Prostate gland (tissue), 2 donors: ENCODE measurements around the gene IFI6.

Experiments used
- POLR2A ChIP-seq: fragments of 450-650 bp; IDR thresholded peaks from one replicate; pipeline ENCODE4 v1.6.1; 2016; ENCODE audit warnings: antibody characterized with exemption, mild to moderate bottlenecking
- POLR2AphosphoS5 ChIP-seq: sonication (generic); formaldehyde crosslinking; IDR thresholded peaks from one replicate; pipeline ENCODE4 v1.6.1; 2017; ENCODE audit warnings: antibody characterized with exemption
- TF ChIP-seq, protein P1 (sequence below), 4 experiments: fragments of 200-600 bp in 2 of 4; fragments of 450-650 bp in 2 of 4; sonication (generic) in 2 of 4; IDR thresholded peaks; 1 replicate in 3 of 4; 2 replicates in 1 of 4; pipeline ENCODE4 v1.5.1; 2016 to 2019; ENCODE audit warnings: antibody characterized with exemption in 4 of 4, mild to moderate bottlenecking in 2 of 4, moderate library complexity in 2 of 4

DNA sequence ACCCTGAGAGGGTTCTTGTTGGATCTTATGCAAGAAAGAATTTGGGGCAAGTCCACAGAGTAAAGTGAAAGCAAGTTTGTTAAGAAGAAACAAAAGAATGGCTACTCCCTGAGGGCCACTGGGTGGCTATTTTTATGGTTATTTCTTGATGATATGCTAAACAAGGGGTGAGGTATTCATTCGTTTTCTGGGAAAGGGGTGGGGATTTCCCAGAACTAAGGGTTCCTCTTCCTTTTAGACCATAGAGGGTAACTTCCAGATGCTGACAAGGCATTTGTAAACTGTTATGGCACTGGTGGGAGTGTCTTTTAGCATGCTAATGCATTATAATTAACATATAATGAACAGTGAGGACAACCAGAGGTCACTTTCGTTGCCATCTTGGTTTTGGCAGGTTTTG lies 18.2 kb upstream of the IFI6 start:
- TF ChIP-seq, protein P1, sequence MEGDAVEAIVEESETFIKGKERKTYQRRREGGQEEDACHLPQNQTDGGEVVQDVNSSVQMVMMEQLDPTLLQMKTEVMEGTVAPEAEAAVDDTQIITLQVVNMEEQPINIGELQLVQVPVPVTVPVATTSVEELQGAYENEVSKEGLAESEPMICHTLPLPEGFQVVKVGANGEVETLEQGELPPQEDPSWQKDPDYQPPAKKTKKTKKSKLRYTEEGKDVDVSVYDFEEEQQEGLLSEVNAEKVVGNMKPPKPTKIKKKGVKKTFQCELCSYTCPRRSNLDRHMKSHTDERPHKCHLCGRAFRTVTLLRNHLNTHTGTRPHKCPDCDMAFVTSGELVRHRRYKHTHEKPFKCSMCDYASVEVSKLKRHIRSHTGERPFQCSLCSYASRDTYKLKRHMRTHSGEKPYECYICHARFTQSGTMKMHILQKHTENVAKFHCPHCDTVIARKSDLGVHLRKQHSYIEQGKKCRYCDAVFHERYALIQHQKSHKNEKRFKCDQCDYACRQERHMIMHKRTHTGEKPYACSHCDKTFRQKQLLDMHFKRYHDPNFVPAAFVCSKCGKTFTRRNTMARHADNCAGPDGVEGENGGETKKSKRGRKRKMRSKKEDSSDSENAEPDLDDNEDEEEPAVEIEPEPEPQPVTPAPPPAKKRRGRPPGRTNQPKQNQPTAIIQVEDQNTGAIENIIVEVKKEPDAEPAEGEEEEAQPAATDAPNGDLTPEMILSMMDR (IDR thresholded peaks at IDR 0.05): no peak
- no peak for TF ChIP-seq POLR2A
- no peak for TF ChIP-seq POLR2AphosphoS5
